Measurements from ENCODE around the gene NR3C1.
A peak's percentile ranks its signal among the peaks of the same experiment; 100 is the strongest.

The NR3C1 gene

GRCh38 chr5:143425835-143426234 lies 22.3 kb upstream of the NR3C1 start:
- DNase-seq (ENCODE audit: low spot score), result no peak

GRCh38 chr5:143418140-143418866 lies 14.8 kb upstream of the NR3C1 start:
- no peak for DNase-seq (ENCODE audit: low spot score)

GRCh38 chr5:143417503-143418139 lies 14.1 kb upstream of the NR3C1 start:
- DNase-seq (ENCODE audit: low spot score), result no peak

GRCh38 chr5:143416411-143416810 lies 12.9 kb upstream of the NR3C1 start:
- DNase-seq (ENCODE audit: low spot score), result no peak

- DNase-seq (ENCODE audit: low spot score), result no peak
Measured at GRCh38 chr5:143413958-143414669, 10.6 kb upstream of the NR3C1 start.

- no peak for DNase-seq (ENCODE audit: low spot score)
Measured at GRCh38 chr5:143412661-143413342, 9.3 kb upstream of the NR3C1 start.

- DNase-seq (ENCODE audit: low spot score), result no peak
Measured at GRCh38 chr5:143409926-143410325, 6.4 kb upstream of the NR3C1 start.

GRCh38 chr5:143406408-143406807 lies 2.9 kb upstream of the NR3C1 start:
- DNase-seq (ENCODE audit: low spot score), result no peak

- no peak for DNase-seq (ENCODE audit: low spot score)
Measured at GRCh38 chr5:143405849-143406098, 2.3 kb upstream of the NR3C1 start.

- DNase-seq (ENCODE audit: low spot score), result peak; percentile 90
Measured at GRCh38 chr5:143405063-143405848, 1.8 kb upstream of the NR3C1 start.

- DNase-seq (ENCODE audit: low spot score), result peak; percentile 75
Measured at GRCh38 chr5:143404416-143405062, 1.1 kb upstream of the NR3C1 start.

- DNase-seq (ENCODE audit: low spot score), result no peak
Measured at GRCh38 chr5:143403334-143403592, 223 bp downstream of the NR3C1 start.

- peak; percentile 54 for DNase-seq (ENCODE audit: low spot score)
Measured at GRCh38 chr5:143402553-143403333, 743 bp downstream of the NR3C1 start.

- peak; percentile 20 for DNase-seq (ENCODE audit: low spot score)
Measured at GRCh38 chr5:143402017-143402552, 1.4 kb downstream of the NR3C1 start.

GRCh38 chr5:143401227-143402016 lies 2.1 kb downstream of the NR3C1 start:
- DNase-seq (ENCODE audit: low spot score), result no peak

- DNase-seq (ENCODE audit: low spot score), result peak; percentile 50
Measured at GRCh38 chr5:143400541-143401226, 2.8 kb downstream of the NR3C1 start.

GRCh38 chr5:143399616-143400540 lies 3.6 kb downstream of the NR3C1 start:
- DNase-seq (ENCODE audit: low spot score), result peak; percentile 17
